ENCODE data around the gene ASPSCR1. TPM values are rescaled to one million over a fixed set of nuclear protein-coding genes. Genes with fewer than 3 reads are reported as not detected.

Gene ASPSCR1
- total RNA-seq, 4 donors from 2014 or later = 11.7 to 24.4 (median 18.6) TPM

- Histone ChIP-seq H3K4me3 (no peak overlapping the region), H3K36me3 (peaks cover 0 to 1% of the 10 kb centered on the region in 2 donors), H3K27ac (no peak overlapping the region), H3K9me3 (no peaks in the 10 kb centered on the region), H3K27me3 (no peaks in the 10 kb centered on the region), H3K4me1 (peaks cover 0 to 14% (median 6%) of the 10 kb centered on the region in 3 donors)
- ATAC-seq = no peak
- TF ChIP-seq POLR2A (IDR thresholded peaks at IDR 0.05) = no peak
- TF ChIP-seq EP300 (IDR thresholded peaks at IDR 0.05) = no peak
- no peak for TF ChIP-seq POLR2AphosphoS5 (IDR thresholded peaks at IDR 0.05)
- no peak for TF ChIP-seq CTCF (IDR thresholded peaks at IDR 0.05)
- 80 to 84% methylated on average over 14 to 16 of the region's 17 CpGs for WGBS, 2 donors (ENCODE audit: low coverage in 1 of 2)
Observed at GRCh38 chr17:82041144-82041814, 63.9 kb downstream of the ASPSCR1 start.

- TF ChIP-seq EP300 (IDR thresholded peaks at IDR 0.05) = no peak
- no peak for TF ChIP-seq POLR2AphosphoS5 (IDR thresholded peaks at IDR 0.05)
- no peak for TF ChIP-seq CTCF (IDR thresholded peaks at IDR 0.05)
- TF ChIP-seq POLR2A (IDR thresholded peaks at IDR 0.05) = no peak
- Histone ChIP-seq H3K4me1 (peaks cover 0 to 7% (median 0%) of the 10 kb centered on the region in 3 donors), H3K27ac (no peak overlapping the region), H3K9me3 (no peaks in the 10 kb centered on the region), H3K36me3 (peaks cover 0 to 11% of the 10 kb centered on the region in 2 donors), H3K27me3 (no peaks in the 10 kb centered on the region), H3K4me3 (no peak overlapping the region)
- ATAC-seq = no peak
- WGBS, 2 donors (ENCODE audit: low coverage in 1 of 2) = 84 to 93% methylated on average over 5 to 6 of the region's 9 CpGs
Observed at GRCh38 chr17:82042649-82043048, 65.2 kb downstream of the ASPSCR1 start.

GRCh38 chr17:82043507-82043906, 66.1 kb downstream of the ASPSCR1 start:
- H3K27me3 ChIP-seq = no peaks in the 10 kb centered on the region
- TF ChIP-seq EP300 (IDR thresholded peaks at IDR 0.05) (no peak), CTCF (IDR thresholded peaks at IDR 0.05) (no peak), POLR2AphosphoS5 (IDR thresholded peaks at IDR 0.05) (no peak), POLR2A (IDR thresholded peaks at IDR 0.05) (no peak)
- H3K4me3 ChIP-seq = no peak overlapping the region
- no peak overlapping the region for H3K27ac ChIP-seq
- H3K36me3 ChIP-seq = peaks cover 0 to 20% of the 10 kb centered on the region in 2 donors
- no peak for ATAC-seq
- H3K4me1 ChIP-seq = no peaks in the 10 kb centered on the region
- 57% methylated on average over 8 of the region's 16 CpGs; no CpG with 5 or more reads in 1 of the 2 donors for WGBS, 2 donors (ENCODE audit: low coverage in 1 of 2)
- H3K9me3 ChIP-seq = no peaks in the 10 kb centered on the region

GRCh38 chr17:82045936-82046484, 68.6 kb downstream of the ASPSCR1 start:
- peaks cover 0 to 20% (median 15%) of the 10 kb centered on the region in 3 donors for H3K4me1 ChIP-seq
- no peak overlapping the region for H3K4me3 ChIP-seq
- 58 to 67% methylated on average over 4 of the region's 14 CpGs for WGBS, 2 donors (ENCODE audit: low coverage in 1 of 2)

GRCh38 chr17:82046903-82047302, 69.5 kb downstream of the ASPSCR1 start:
- Histone ChIP-seq H3K4me1 (peaks cover 0 to 22% (median 15%) of the 10 kb centered on the region in 3 donors), H3K9me3 (no peaks in the 10 kb centered on the region), H3K27ac (no peak overlapping the region), H3K4me3 (no peak overlapping the region), H3K36me3 (peaks cover 0 to 40% of the 10 kb centered on the region in 2 donors), H3K27me3 (no peaks in the 10 kb centered on the region)
- 80 to 93% methylated on average over 3 to 5 of the region's 21 CpGs for WGBS, 2 donors (ENCODE audit: low coverage in 1 of 2)
- no peak for ATAC-seq
- TF ChIP-seq POLR2AphosphoS5 (IDR thresholded peaks at IDR 0.05) = no peak
- no peak for TF ChIP-seq POLR2A (IDR thresholded peaks at IDR 0.05)

More at GRCh38 chr17:82045936-82046484, 68.6 kb downstream of the ASPSCR1 start:
- H3K27me3 ChIP-seq = no peaks in the 10 kb centered on the region
- H3K36me3 ChIP-seq = peaks cover 0 to 40% of the 10 kb centered on the region in 2 donors
- no peak for TF ChIP-seq POLR2A (IDR thresholded peaks at IDR 0.05)
- no peak for TF ChIP-seq EP300 (IDR thresholded peaks at IDR 0.05)
- no peaks in the 10 kb centered on the region for H3K9me3 ChIP-seq
- ATAC-seq = no peak
- no peak overlapping the region for H3K27ac ChIP-seq

GRCh38 chr17:82047379-82047778, 70.0 kb downstream of the ASPSCR1 start:
- TF ChIP-seq EP300 (IDR thresholded peaks at IDR 0.05) (no peak), CTCF (IDR thresholded peaks at IDR 0.05) (no peak), POLR2A (IDR thresholded peaks at IDR 0.05) (no peak), POLR2AphosphoS5 (IDR thresholded peaks at IDR 0.05) (no peak)
- H3K27ac ChIP-seq = no peak overlapping the region
- WGBS, 2 donors (ENCODE audit: low coverage in 1 of 2) = 83 to 89% methylated on average over 12 to 15 of the region's 24 CpGs

More at GRCh38 chr17:82047379-82047778, 70.0 kb downstream of the ASPSCR1 start:
- no peak for ATAC-seq
- no peaks in the 10 kb centered on the region for H3K9me3 ChIP-seq
- H3K27me3 ChIP-seq = no peaks in the 10 kb centered on the region
- H3K4me3 ChIP-seq = no peak overlapping the region
- peaks cover 0 to 25% (median 15%) of the 10 kb centered on the region in 3 donors for H3K4me1 ChIP-seq
- H3K36me3 ChIP-seq = peaks cover 0 to 40% of the 10 kb centered on the region in 2 donors

All from gastroesophageal sphincter (tissue), 4 donors.